ENCODE data around the gene NUTM2F. TPM values are rescaled to one million over a fixed set of nuclear protein-coding genes. Genes with fewer than 3 reads are reported as not detected.
A peak's percentile ranks its signal among the peaks of the same experiment; 100 is the strongest.
"Not testable (repeated sequence)": the region's sequence is repeated elsewhere in the genome, so short reads cannot be mapped to it uniquely, and the experiment has no call there.

NUTM2F gene
- total RNA-seq, 3 donors from 2014 or later: not detected

- H3K9me3 ChIP-seq; DNase-seq; H3K4me1 ChIP-seq (ENCODE audit: low read depth); ATAC-seq; H3K36me3 ChIP-seq (ENCODE audit: low read depth); H3K4me3 ChIP-seq; intact Hi-C loops (cut with DNase I, micrococcal nuclease): not testable (repeated sequence)
Measured at GRCh38 chr9:94338723-94339122, 10.3 kb upstream of the NUTM2F start.

GRCh38 chr9:94336445-94336844 lies 8.0 kb upstream of the NUTM2F start:
- ATAC-seq; H3K36me3 ChIP-seq (ENCODE audit: low read depth); H3K9me3 ChIP-seq; H3K4me1 ChIP-seq (ENCODE audit: low read depth); DNase-seq; intact Hi-C loops (cut with DNase I, micrococcal nuclease); H3K4me3 ChIP-seq: not testable (repeated sequence)

GRCh38 chr9:94325583-94325982 lies 2.9 kb downstream of the NUTM2F start:
- ATAC-seq; H3K36me3 ChIP-seq (ENCODE audit: low read depth); intact Hi-C loops (cut with DNase I, micrococcal nuclease); H3K4me1 ChIP-seq (ENCODE audit: low read depth); H3K4me3 ChIP-seq; DNase-seq; H3K9me3 ChIP-seq: not testable (repeated sequence)

- H3K9me3 ChIP-seq; DNase-seq; H3K36me3 ChIP-seq (ENCODE audit: low read depth); H3K4me1 ChIP-seq (ENCODE audit: low read depth); intact Hi-C loops (cut with DNase I, micrococcal nuclease); ATAC-seq; H3K4me3 ChIP-seq: not testable (repeated sequence)
Measured at GRCh38 chr9:94323153-94323798, 5.2 kb downstream of the NUTM2F start.

GRCh38 chr9:94322342-94322940 lies 6.0 kb downstream of the NUTM2F start:
- intact Hi-C loops (cut with DNase I, micrococcal nuclease): not testable (repeated sequence)

GRCh38 chr9:94317949-94318657 lies 10.3 kb downstream of the NUTM2F start:
- H3K4me1 ChIP-seq (ENCODE audit: low read depth); H3K4me3 ChIP-seq; ATAC-seq; intact Hi-C loops (cut with DNase I, micrococcal nuclease); DNase-seq; H3K36me3 ChIP-seq (ENCODE audit: low read depth); H3K9me3 ChIP-seq: not testable (repeated sequence)

More at GRCh38 chr9:94322342-94322940, 6.0 kb downstream of the NUTM2F start:
- DNase-seq; H3K36me3 ChIP-seq (ENCODE audit: low read depth); H3K4me3 ChIP-seq; H3K4me1 ChIP-seq (ENCODE audit: low read depth); H3K9me3 ChIP-seq; ATAC-seq: not testable (repeated sequence)

GRCh38 chr9:94316236-94316635 lies 12.2 kb downstream of the NUTM2F start:
- intact Hi-C loops (cut with DNase I, micrococcal nuclease); DNase-seq; ATAC-seq: not testable (repeated sequence)

GRCh38 chr9:94315034-94315984 lies 13.1 kb downstream of the NUTM2F start:
- H3K4me1 ChIP-seq (ENCODE audit: low read depth); H3K36me3 ChIP-seq (ENCODE audit: low read depth); H3K9me3 ChIP-seq; intact Hi-C loops (cut with DNase I, micrococcal nuclease); DNase-seq; H3K4me3 ChIP-seq: not testable (repeated sequence)
- ATAC-seq: peak; percentile 85

More at GRCh38 chr9:94316236-94316635, 12.2 kb downstream of the NUTM2F start:
- H3K36me3 ChIP-seq (ENCODE audit: low read depth); H3K9me3 ChIP-seq; H3K4me1 ChIP-seq (ENCODE audit: low read depth); H3K4me3 ChIP-seq: not testable (repeated sequence)

GRCh38 chr9:94303321-94303720 lies 25.1 kb downstream of the NUTM2F start:
- no peaks in the 10 kb centered on the region for H3K9me3 ChIP-seq
- H3K36me3 ChIP-seq (ENCODE audit: low read depth): no peaks in the 10 kb centered on the region
- H3K4me3 ChIP-seq: no peak overlapping the region
- ATAC-seq: no peak
- intact Hi-C loops (cut with DNase I, micrococcal nuclease): no loop called here
- H3K4me1 ChIP-seq (ENCODE audit: low read depth): no peaks in the 10 kb centered on the region
- TF ChIP-seq CTCF (IDR thresholded peaks at IDR 0.05): no peak
- no peak for DNase-seq

Measured in mucosa of descending colon (tissue), 3 donors.